Fibroblast of lung (primary cell): ENCODE data around the gene NOS1AP. TPM values are rescaled to one million over a fixed set of nuclear protein-coding genes. Genes with fewer than 3 reads are reported as not detected.

ENCODE experiments used
- DNase-seq, 2 donors: peaks; one replicate each; pipeline versions ENCODE4 v3.0.0 to v3.0.0-alpha.2; 2010; ENCODE audit warnings: low read depth in 2 of 2
- H2AFZ ChIP-seq: 2 replicates; pipeline ENCODE4 v1.5.1; 2012; ENCODE audit warnings: low read length, control low read depth, inconsistent platforms
- H3K27ac ChIP-seq: 2 replicates; pipeline ENCODE4 v1.5.1; 2011; ENCODE audit warnings: low read length, control low read depth; ENCODE audit not compliant: insufficient read depth
- H3K27me3 ChIP-seq: 2 replicates; pipeline ENCODE4 v1.5.1; 2011; ENCODE audit warnings: mild to moderate bottlenecking, low read length; ENCODE audit not compliant: control insufficient read depth, insufficient read depth
- H3K36me3 ChIP-seq: 2 replicates; pipeline ENCODE4 v1.5.1; 2011; ENCODE audit warnings: low read length; ENCODE audit not compliant: control insufficient read depth, insufficient read depth
- H3K4me1 ChIP-seq: 2 replicates; pipeline ENCODE4 v1.5.1; 2011; ENCODE audit warnings: low read length; ENCODE audit not compliant: control insufficient read depth, insufficient read depth; ENCODE audit errors: extremely low read depth
- H3K4me2 ChIP-seq: 2 replicates; pipeline ENCODE4 v1.5.1; 2011; ENCODE audit warnings: low read length, control low read depth; ENCODE audit not compliant: insufficient read depth; ENCODE audit errors: extremely low read depth
- H3K4me3 ChIP-seq, 4 experiments: fragments of 200-600 bp in 1 of 4; sonication (generic) in 1 of 4; replicated peaks in 1 of 4; 2 replicates each; pipeline ENCODE4 v1.5.1; 2011 to 2016; ENCODE audit warnings: low read length in 4 of 4, low read depth in 3 of 4, mild to moderate bottlenecking in 3 of 4, control low read depth in 2 of 4, inconsistent platforms in 1 of 4, mixed read lengths in 1 of 4; ENCODE audit not compliant: insufficient read depth in 1 of 4; ENCODE audit errors: control extremely low read depth in 1 of 4
- H3K79me2 ChIP-seq: 2 replicates; pipeline ENCODE4 v1.5.1; 2012; ENCODE audit warnings: mild to moderate bottlenecking, low read length, inconsistent platforms; ENCODE audit not compliant: control insufficient read depth, insufficient read depth
- H3K9ac ChIP-seq: 2 replicates; pipeline ENCODE4 v1.5.1; 2011; ENCODE audit warnings: mild to moderate bottlenecking, low read length, control low read depth; ENCODE audit not compliant: insufficient read depth
- H3K9me3 ChIP-seq: 2 replicates; pipeline ENCODE4 v1.5.1; 2012; ENCODE audit warnings: low read depth, low read length; ENCODE audit not compliant: control insufficient read depth, insufficient read depth
- H4K20me1 ChIP-seq: 2 replicates; pipeline ENCODE4 v1.5.1; 2011; ENCODE audit warnings: low read length; ENCODE audit not compliant: control insufficient read depth, insufficient read depth; ENCODE audit errors: extremely low read depth
- CTCF ChIP-seq, 2 donors: IDR thresholded peaks in 1 of 2; conservative IDR thresholded peaks in 1 of 2; 1 replicate in 1 of 2; 2 replicates in 1 of 2; pipeline ENCODE4 v1.5.1; 2011 to 2012; ENCODE audit warnings: low read length in 2 of 2, control low read depth in 1 of 2, inconsistent platforms in 1 of 2, low read depth in 1 of 2, mild to moderate bottlenecking in 1 of 2
- EZH2 ChIP-seq: IDR thresholded peaks from 2 replicates; pipeline ENCODE4 v1.5.1; 2012; ENCODE audit warnings: low read length, control low read depth, mild to moderate bottlenecking; ENCODE audit errors: missing control alignments
- polyA plus RNA-seq, 2 donors: library from polyadenylated mRNA; depleted of rRNA in 1 of 2; stranded (reverse) in 1 of 2; unstranded in 1 of 2; fragments of >200 nt; gene quantifications; 2 replicates each; pipeline ENCODE4 v1.2.1, GENCODE V29; 2011 to 2012; ENCODE audit warnings: missing spikeins in 1 of 2
- total RNA-seq: library from RNA; depleted of rRNA; stranded (reverse); fragments of >200 nt; gene quantifications from 2 replicates; pipeline ENCODE4 v1.2.1, GENCODE V29; 2014

Gene NOS1AP
- total and polyA plus RNA-seq, 2 donors (not counting 1 experiment from before 2014, with no cell fraction given), result 0.14 to 0.17 TPM

- TF ChIP-seq EZH2, result no peak
- TF ChIP-seq CTCF (conservative IDR thresholded peaks at IDR 0.05 in 1 of 2, IDR thresholded peaks at IDR 0.05 in 1 of 2; ENCODE audit: low read depth in 1 of 2, low read length in 2 of 2), result no peak
- H3K79me2 ChIP-seq, result no peaks in the 10 kb centered on the region
- H3K4me1 ChIP-seq, result no peaks in the 10 kb centered on the region
- no peaks in the 10 kb centered on the region for H4K20me1 ChIP-seq
- H3K4me3 ChIP-seq, result no peak overlapping the region
- no peak overlapping the region for H3K4me2 ChIP-seq
- no peaks in the 10 kb centered on the region for H3K36me3 ChIP-seq
- no peak overlapping the region for H3K9ac ChIP-seq
- H3K27me3 ChIP-seq, result no peaks in the 10 kb centered on the region
- H3K9me3 ChIP-seq, result no peaks in the 10 kb centered on the region
- DNase-seq, result peak in 1 of 2 donors; percentile 60
- H2AFZ ChIP-seq, result no peak overlapping the region
- H3K27ac ChIP-seq, result no peak overlapping the region
Observed at GRCh38 chr1:162185314-162186025, 116.0 kb downstream of the NOS1AP start.

- Histone ChIP-seq H3K9ac (no peak overlapping the region), H3K4me1 (no peaks in the 10 kb centered on the region), H4K20me1 (no peaks in the 10 kb centered on the region), H3K4me2 (no peak overlapping the region), H3K27ac (no peak overlapping the region), H3K27me3 (no peaks in the 10 kb centered on the region), H2AFZ (no peak overlapping the region), H3K4me3 (no peak overlapping the region), H3K79me2 (no peaks in the 10 kb centered on the region), H3K36me3 (no peaks in the 10 kb centered on the region), H3K9me3 (no peaks in the 10 kb centered on the region)
- TF ChIP-seq CTCF (conservative IDR thresholded peaks at IDR 0.05 in 1 of 2, IDR thresholded peaks at IDR 0.05 in 1 of 2; ENCODE audit: low read depth in 1 of 2, low read length in 2 of 2) (no peak), EZH2 (no peak)
- DNase-seq, result no peak
Observed at GRCh38 chr1:162186026-162186374, 116.5 kb downstream of the NOS1AP start.

GRCh38 chr1:162186406-162186805, 116.9 kb downstream of the NOS1AP start:
- no peak overlapping the region for H3K4me2 ChIP-seq
- no peaks in the 10 kb centered on the region for H3K4me1 ChIP-seq
- no peak overlapping the region for H3K9ac ChIP-seq
- H2AFZ ChIP-seq, result no peak overlapping the region
- no peaks in the 10 kb centered on the region for H3K27me3 ChIP-seq
- H3K9me3 ChIP-seq, result no peaks in the 10 kb centered on the region
- H3K36me3 ChIP-seq, result no peaks in the 10 kb centered on the region
- H3K79me2 ChIP-seq, result no peaks in the 10 kb centered on the region
- no peak for DNase-seq
- TF ChIP-seq CTCF (conservative IDR thresholded peaks at IDR 0.05 in 1 of 2, IDR thresholded peaks at IDR 0.05 in 1 of 2; ENCODE audit: low read depth in 1 of 2, low read length in 2 of 2), result no peak
- TF ChIP-seq EZH2, result no peak
- no peaks in the 10 kb centered on the region for H4K20me1 ChIP-seq
- no peak overlapping the region for H3K4me3 ChIP-seq
- no peak overlapping the region for H3K27ac ChIP-seq
